ENCODE data around the gene CACNA1I. TPM values are rescaled to one million over a fixed set of nuclear protein-coding genes. Genes with fewer than 3 reads are reported as not detected.

The CACNA1I gene
- total and polyA plus RNA-seq, 2 of the 8 experiments (the other 6 are each of a cell fraction or from before 2014, with no cell fraction given), result 0.77 to 1.2 TPM

DNA sequence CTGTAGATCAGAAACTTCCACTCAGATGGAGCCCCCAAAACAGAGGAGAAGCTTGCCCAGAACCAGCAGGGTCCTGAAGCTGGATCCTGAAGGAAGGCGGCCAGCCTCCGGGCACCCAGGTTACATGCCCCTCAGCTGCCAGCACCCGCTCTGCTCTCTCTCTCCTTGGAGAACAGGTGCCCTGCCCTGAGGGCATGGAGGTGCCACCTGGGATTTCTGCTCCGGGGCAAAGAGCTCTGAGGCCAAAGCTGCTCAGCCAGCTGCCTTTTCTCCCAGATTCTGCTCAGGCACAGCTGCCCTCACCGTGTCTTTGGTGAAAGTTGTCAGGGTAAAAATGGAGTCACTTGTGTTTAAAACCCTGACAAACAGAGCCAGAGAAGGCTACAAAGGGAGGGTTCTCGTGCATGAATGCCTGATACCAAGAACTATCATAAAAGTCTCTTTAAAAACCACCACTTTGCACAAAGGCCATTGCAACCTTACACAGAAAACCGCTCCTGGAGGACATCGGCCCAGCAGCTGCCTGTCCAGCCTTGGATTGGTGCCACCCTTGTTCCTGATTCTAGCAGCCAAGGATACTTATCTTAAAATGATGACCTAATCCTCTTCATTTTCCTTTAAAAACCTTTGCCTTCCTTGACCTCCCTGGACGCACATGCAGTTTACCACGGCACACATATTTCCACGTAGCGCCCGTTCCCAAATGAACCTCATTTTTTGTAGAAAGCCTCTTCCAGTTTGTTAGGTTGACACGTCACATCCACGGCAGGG lies 140.0 kb downstream of the CACNA1I start:
- Histone ChIP-seq H3K9ac (replicated peaks in 1 of 4; ENCODE audit: extremely low read depth in 1 of 4, low read depth in 3 of 4, low read length in 3 of 4) (no peak overlapping the region), H3K4me1 (replicated peaks in 1 of 4; ENCODE audit: control insufficient read depth in 3 of 4, insufficient read depth in 4 of 4, low read length in 3 of 4) (peaks cover 0 to 10% (median 4%) of the 10 kb centered on the region in 4 experiments; a peak in 6 of 7 replicates), H2BK120ac (replicated peaks; ENCODE audit: low read depth, low read length) (no peak overlapping the region), H3K18ac (ENCODE audit: extremely low read depth, low read length) (no peak overlapping the region), H3K36me3 (ENCODE audit: control insufficient read depth in 2 of 4, insufficient read depth in 4 of 4, low read length in 3 of 4) (no peaks in the 10 kb centered on the region), H3K23me2 (ENCODE audit: low read depth, low read length) (0 out of 2 replicates have a peak, but pooled peaks cover 2% of the 10 kb centered on the region), H3K14ac (ENCODE audit: insufficient read length) (no peak overlapping the region), H2AFZ (ENCODE audit: low read length) (no peak overlapping the region), H3K56ac (replicated peaks; ENCODE audit: insufficient read length, low read depth, low read length) (no peak overlapping the region), H2BK5ac (ENCODE audit: low read depth, low read length) (no peak overlapping the region), H2BK12ac (ENCODE audit: low read depth, low read length) (no peak overlapping the region), H2AK5ac (ENCODE audit: low read depth, low read length) (no peak overlapping the region), H4K5ac (ENCODE audit: insufficient read length, low read depth, low read length) (no peak overlapping the region), H3K4me3 (ENCODE audit: extremely low read depth in 1 of 4, insufficient read depth in 2 of 4, low read depth in 3 of 4, low read length in 4 of 4) (no peak overlapping the region), H3K4ac (replicated peaks; ENCODE audit: insufficient read length, low read depth, low read length) (no peak overlapping the region), H3K4me2 (ENCODE audit: insufficient read depth in 1 of 2, low read depth in 2 of 2, low read length in 2 of 2) (no peak overlapping the region), H4K8ac (ENCODE audit: extremely low read depth, insufficient read depth, low read length) (no peak overlapping the region), H2BK15ac (ENCODE audit: low read length) (no peak overlapping the region), H3K23ac (ENCODE audit: insufficient read length) (no peak overlapping the region), H3K79me2 (ENCODE audit: control insufficient read depth in 1 of 2, insufficient read depth in 2 of 2, low read length in 2 of 2) (no peaks in the 10 kb centered on the region), H3K27me3 (replicated peaks in 1 of 4; ENCODE audit: control insufficient read depth in 3 of 4, extremely low read depth in 1 of 4, insufficient read depth in 3 of 4, low read length in 3 of 4) (no peaks in the 10 kb centered on the region; a peak in 1 of 7 replicates), H2BK20ac (ENCODE audit: low read length) (no peak overlapping the region), H4K91ac (replicated peaks; ENCODE audit: insufficient read length, low read length) (no peak overlapping the region), H3K79me1 (ENCODE audit: low read depth, low read length) (no peaks in the 10 kb centered on the region), H3K9me3 (ENCODE audit: insufficient read depth in 2 of 2, low read depth in 1 of 2, low read length in 1 of 2) (no peaks in the 10 kb centered on the region), H3K27ac (ENCODE audit: low read depth, low read length) (no peak overlapping the region), H4K20me1 (replicated peaks in 1 of 2; ENCODE audit: control insufficient read depth in 1 of 2, insufficient read depth in 2 of 2, low read length in 2 of 2) (peaks cover 0 to 2% of the 10 kb centered on the region in 2 experiments)
- FAIRE-seq (no peak), DNase-seq (ENCODE audit: low read depth in 1 of 2, low spot score in 2 of 2) (no peak)
- WGBS, 2 experiments (ENCODE audit: extremely low coverage in 1 of 2, insufficient coverage in 1 of 2, insufficient read length in 1 of 2, insufficient replicate concordance in 2 of 2, low coverage in 1 of 2, low lambda C conversion rate in 2 of 2, missing lambda C conversion rate in 1 of 2), result 92% methylated on average over 14 of the region's 15 CpGs; no CpG with 5 or more reads in 1 of the 2 experiments
- CTCF ChIA-PET (ENCODE audit: partially characterized antibody), result interaction anchor here (0.7 to 1.0 kb wide), 3 partner anchors 102 to 1333 kb away, joined by 3 to 4 read pairs (median 3); no protein-coding TSS in a partner anchor
- POLR2A ChIA-PET (ENCODE audit: partially characterized antibody), result interaction anchor here (1.1 to 1.5 kb wide), 2 partner anchors 46 to 187 kb away, joined by 3 read pairs; no protein-coding TSS in a partner anchor
- TF ChIP-seq POU5F1 (IDR thresholded peaks at IDR 0.05; ENCODE audit: low read depth, low read length), result no peak
- TF ChIP-seq HDAC2 (IDR thresholded peaks at IDR 0.05; ENCODE audit: borderline replicate concordance in 1 of 2, low read depth in 2 of 2, low read length in 2 of 2), result no peak
- no peak for TF ChIP-seq EGR1 (IDR thresholded peaks at IDR 0.05; ENCODE audit: borderline replicate concordance, low read depth, low read length)
- TF ChIP-seq, protein P1, sequence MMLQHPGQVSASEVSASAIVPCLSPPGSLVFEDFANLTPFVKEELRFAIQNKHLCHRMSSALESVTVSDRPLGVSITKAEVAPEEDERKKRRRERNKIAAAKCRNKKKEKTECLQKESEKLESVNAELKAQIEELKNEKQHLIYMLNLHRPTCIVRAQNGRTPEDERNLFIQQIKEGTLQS (IDR thresholded peaks at IDR 0.05; ENCODE audit: insufficient read depth, low read depth, low read length), result no peak
- no peak for TF ChIP-seq PHF8 (conservative IDR thresholded peaks at IDR 0.05; ENCODE audit: low read depth, low read length)
- TF ChIP-seq YY1 (IDR thresholded peaks at IDR 0.05; ENCODE audit: low read depth, low read length), result no peak
